Measurements from ENCODE around the gene NSL1. TPM values are rescaled to one million over a fixed set of nuclear protein-coding genes. Genes with fewer than 3 reads are reported as not detected.

The NSL1 gene
- total RNA-seq, 1 experiment from 2014 or later = 45.6 TPM

- Histone ChIP-seq H3K4me3 (ENCODE audit: low read depth, low read length) (no peak overlapping the region), H3K4me1 (peaks cover 28% of the 10 kb centered on the region), H3K36me3 (ENCODE audit: control insufficient read depth, insufficient read depth, low read length) (no peaks in the 10 kb centered on the region), H3K9me3 (no peaks in the 10 kb centered on the region), H3K27me3 (replicated peaks; ENCODE audit: control insufficient read depth, insufficient read depth, low read length) (peaks cover 5% of the 10 kb centered on the region)
- no TSS peak for BruUV-seq (replicated peaks)
- no peaks in the 10 kb centered on the region for H3K36me3 Mint-ChIP-seq (ENCODE audit: insufficient read depth, unreplicated experiment)
- ChIA-PET CTCF (interaction anchor here (1.2 kb wide), 1 partner anchor 32 kb away, joined by 4 read pairs; no protein-coding TSS in a partner anchor), POLR2A (no interaction called here)
- no peaks in the 10 kb centered on the region for H3K9me3 Mint-ChIP-seq (ENCODE audit: unreplicated experiment)
- TF ChIP-seq, protein P1, sequence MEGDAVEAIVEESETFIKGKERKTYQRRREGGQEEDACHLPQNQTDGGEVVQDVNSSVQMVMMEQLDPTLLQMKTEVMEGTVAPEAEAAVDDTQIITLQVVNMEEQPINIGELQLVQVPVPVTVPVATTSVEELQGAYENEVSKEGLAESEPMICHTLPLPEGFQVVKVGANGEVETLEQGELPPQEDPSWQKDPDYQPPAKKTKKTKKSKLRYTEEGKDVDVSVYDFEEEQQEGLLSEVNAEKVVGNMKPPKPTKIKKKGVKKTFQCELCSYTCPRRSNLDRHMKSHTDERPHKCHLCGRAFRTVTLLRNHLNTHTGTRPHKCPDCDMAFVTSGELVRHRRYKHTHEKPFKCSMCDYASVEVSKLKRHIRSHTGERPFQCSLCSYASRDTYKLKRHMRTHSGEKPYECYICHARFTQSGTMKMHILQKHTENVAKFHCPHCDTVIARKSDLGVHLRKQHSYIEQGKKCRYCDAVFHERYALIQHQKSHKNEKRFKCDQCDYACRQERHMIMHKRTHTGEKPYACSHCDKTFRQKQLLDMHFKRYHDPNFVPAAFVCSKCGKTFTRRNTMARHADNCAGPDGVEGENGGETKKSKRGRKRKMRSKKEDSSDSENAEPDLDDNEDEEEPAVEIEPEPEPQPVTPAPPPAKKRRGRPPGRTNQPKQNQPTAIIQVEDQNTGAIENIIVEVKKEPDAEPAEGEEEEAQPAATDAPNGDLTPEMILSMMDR (IDR thresholded peaks at IDR 0.05; ENCODE audit: insufficient read depth in 1 of 2, low read depth in 1 of 2, low read length in 1 of 2, severe bottlenecking in 1 of 2, unreplicated experiment in 1 of 2) = no peak
- no peak overlapping the region for H3K4me3 Mint-ChIP-seq (ENCODE audit: unreplicated experiment)
- no peak overlapping the region for H3K27ac Mint-ChIP-seq (ENCODE audit: unreplicated experiment)
- peaks cover 27% of the 10 kb centered on the region for H3K27me3 Mint-ChIP-seq (ENCODE audit: insufficient read depth, unreplicated experiment)
- DNase-seq = no peak
- H3K4me1 Mint-ChIP-seq (ENCODE audit: low read depth, unreplicated experiment) = peaks cover 16% of the 10 kb centered on the region
- intact Hi-C loops (cut with micrococcal nuclease; ENCODE audit: unreplicated experiment) = no loop called here
Measured at GRCh38 chr1:212696721-212697331, 94.8 kb downstream of the NSL1 start.

- intact Hi-C loops (cut with micrococcal nuclease; ENCODE audit: unreplicated experiment) = no loop called here
- H3K27me3 ChIP-seq (replicated peaks; ENCODE audit: control insufficient read depth, insufficient read depth, low read length) = peaks cover 8% of the 10 kb centered on the region
- no peaks in the 10 kb centered on the region for H3K36me3 ChIP-seq (ENCODE audit: control insufficient read depth, insufficient read depth, low read length)
- Mint-ChIP-seq H3K36me3 (ENCODE audit: insufficient read depth, unreplicated experiment) (no peaks in the 10 kb centered on the region), H3K4me3 (ENCODE audit: unreplicated experiment) (no peak overlapping the region), H3K27ac (ENCODE audit: unreplicated experiment) (no peak overlapping the region), H3K9me3 (ENCODE audit: unreplicated experiment) (no peaks in the 10 kb centered on the region), H3K4me1 (ENCODE audit: low read depth, unreplicated experiment) (no peaks in the 10 kb centered on the region), H3K27me3 (ENCODE audit: insufficient read depth, unreplicated experiment) (peaks cover 27% of the 10 kb centered on the region)
- no peaks in the 10 kb centered on the region for H3K9me3 ChIP-seq
- no peaks in the 10 kb centered on the region for H3K4me1 ChIP-seq
- CTCF ChIA-PET = no interaction called here
- POLR2A ChIA-PET = no interaction called here
- no TSS peak for BruUV-seq (replicated peaks)
- no peak for DNase-seq
- TF ChIP-seq, protein P1 (IDR thresholded peaks at IDR 0.05; ENCODE audit: insufficient read depth in 1 of 2, low read depth in 1 of 2, low read length in 1 of 2, severe bottlenecking in 1 of 2, unreplicated experiment in 1 of 2) = no peak
- H3K4me3 ChIP-seq (ENCODE audit: low read depth, low read length) = no peak overlapping the region
Measured at GRCh38 chr1:212692774-212693644, 98.6 kb downstream of the NSL1 start.

DNA sequence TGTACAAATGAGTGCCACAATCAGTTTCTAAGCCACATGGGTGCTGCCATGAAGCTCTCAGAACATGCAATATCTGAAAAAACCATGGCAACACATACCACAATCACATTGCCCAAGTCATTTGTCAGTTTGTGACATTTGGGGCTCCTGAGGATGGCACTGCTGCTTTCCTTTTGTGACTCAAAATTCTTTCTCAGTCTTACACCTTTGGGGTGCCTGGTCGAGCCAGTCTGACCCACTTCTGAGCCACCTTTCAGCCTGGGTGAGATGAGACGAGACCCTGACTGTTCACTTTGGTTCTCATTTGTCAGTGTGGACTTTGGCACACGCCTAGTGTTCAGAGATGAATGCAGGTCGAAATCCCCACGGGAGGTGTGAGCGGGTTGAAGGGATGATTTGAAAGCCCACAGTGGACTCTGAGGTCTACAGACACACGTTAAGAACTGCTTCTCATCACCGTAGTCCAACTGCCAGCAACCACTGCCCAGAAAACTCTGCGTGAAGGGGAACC is 100.0 kb downstream of the NSL1 start:
- no peak for DNase-seq
- H3K27me3 Mint-ChIP-seq (ENCODE audit: insufficient read depth, unreplicated experiment) = peaks cover 21% of the 10 kb centered on the region
- H3K4me3 Mint-ChIP-seq (ENCODE audit: unreplicated experiment) = no peak overlapping the region
- peaks cover 4% of the 10 kb centered on the region for H3K27me3 ChIP-seq (replicated peaks; ENCODE audit: control insufficient read depth, insufficient read depth, low read length)
- no peaks in the 10 kb centered on the region for H3K36me3 ChIP-seq (ENCODE audit: control insufficient read depth, insufficient read depth, low read length)
- intact Hi-C loops (cut with micrococcal nuclease; ENCODE audit: unreplicated experiment) = no loop called here
- H3K4me1 Mint-ChIP-seq (ENCODE audit: low read depth, unreplicated experiment) = no peaks in the 10 kb centered on the region
- H3K4me1 ChIP-seq = no peaks in the 10 kb centered on the region
- no peaks in the 10 kb centered on the region for H3K9me3 ChIP-seq
- H3K36me3 Mint-ChIP-seq (ENCODE audit: insufficient read depth, unreplicated experiment) = no peaks in the 10 kb centered on the region
- TF ChIP-seq, protein P1 (IDR thresholded peaks at IDR 0.05; ENCODE audit: insufficient read depth in 1 of 2, low read depth in 1 of 2, low read length in 1 of 2, severe bottlenecking in 1 of 2, unreplicated experiment in 1 of 2) = no peak
- ChIA-PET CTCF (no interaction called here), POLR2A (no interaction called here)
- no peak overlapping the region for H3K27ac Mint-ChIP-seq (ENCODE audit: unreplicated experiment)
- H3K4me3 ChIP-seq (ENCODE audit: low read depth, low read length) = no peak overlapping the region
- BruUV-seq (replicated peaks) = no TSS peak
- no peaks in the 10 kb centered on the region for H3K9me3 Mint-ChIP-seq (ENCODE audit: unreplicated experiment)
